SK-N-MC (cell line): ENCODE data around the gene PDZRN4.

Source experiments
- EZH2 ChIP-seq: fragments of 200-600 bp; sonication (generic); IDR thresholded peaks from one replicate; pipeline ENCODE4 v1.6.1; 2017; ENCODE audit warnings: antibody characterized with exemption
- FOXP2 ChIP-seq: optimal IDR thresholded peaks from 2 replicates; pipeline ENCODE3; 2011; ENCODE audit warnings: mild to moderate bottlenecking, moderate library complexity; ENCODE audit not compliant: insufficient read depth; ENCODE audit errors: extremely low read length, control extremely low read depth
- POLR2AphosphoS5 ChIP-seq: IDR thresholded peaks from 2 replicates; pipeline ENCODE4 v1.6.1; 2012; ENCODE audit warnings: mild to moderate bottlenecking, low read depth, low read length, borderline replicate concordance

GRCh38 chr12:41277946-41278267, 89.8 kb downstream of the PDZRN4 start:
- TF ChIP-seq EZH2 (no peak), POLR2AphosphoS5 (no peak), FOXP2 (no peak)
